Measurements from ENCODE around the gene MYOF. TPM values are rescaled to one million over a fixed set of nuclear protein-coding genes. Genes with fewer than 3 reads are reported as not detected.
A peak's percentile ranks its signal among the peaks of the same experiment; 100 is the strongest.
"Not testable (repeated sequence)": the region's sequence is repeated elsewhere in the genome, so short reads cannot be mapped to it uniquely, and the experiment has no call there.

The MYOF gene
- total and polyA plus RNA-seq, 2 donors (not counting 1 experiment from before 2014, with no cell fraction given): 298 to 314 TPM

DNA sequence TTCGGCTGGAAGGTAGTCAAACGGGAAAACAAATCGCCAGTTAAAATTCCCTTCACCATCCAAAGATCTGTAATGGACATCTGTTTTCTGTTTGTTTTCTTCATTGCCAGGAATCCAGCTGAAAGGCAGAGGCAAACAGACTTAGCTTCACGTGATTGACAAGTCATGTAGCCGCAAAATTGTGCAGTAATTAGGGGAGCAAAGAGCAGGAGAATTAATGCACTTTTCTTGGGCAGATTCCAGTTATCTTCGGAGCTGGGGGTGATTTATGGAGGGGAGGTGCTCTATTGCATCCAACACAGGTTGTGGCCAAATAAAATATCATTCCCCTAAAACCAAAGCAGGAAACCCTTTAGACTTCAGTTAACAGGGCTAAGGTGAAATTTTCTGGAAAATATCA is 162.2 kb downstream of the MYOF start:
- peaks cover 40% of the 10 kb centered on the region for H3K36me3 ChIP-seq (ENCODE audit: control insufficient read depth, insufficient read depth, low read length)
- H3K27ac ChIP-seq (ENCODE audit: insufficient read depth, low read length): no peak overlapping the region
- no peak overlapping the region for H3K4me2 ChIP-seq (ENCODE audit: extremely low read depth, insufficient read depth, low read length)
- H3K4me3 ChIP-seq (replicated peaks in 1 of 4; ENCODE audit: control extremely low read depth in 1 of 4, insufficient read depth in 1 of 4, low read depth in 3 of 4, low read length in 4 of 4): no peak overlapping the region
- no peaks in the 10 kb centered on the region for H4K20me1 ChIP-seq (ENCODE audit: control insufficient read depth, extremely low read depth, insufficient read depth, low read length)
- no peaks in the 10 kb centered on the region for H3K9me3 ChIP-seq (ENCODE audit: control insufficient read depth, insufficient read depth, low read depth, low read length)
- H2AFZ ChIP-seq (ENCODE audit: low read length): no peak overlapping the region
- no peaks in the 10 kb centered on the region for H3K79me2 ChIP-seq (ENCODE audit: control insufficient read depth, insufficient read depth, low read length)
- DNase-seq (ENCODE audit: low read depth in 2 of 2): no peak
- no peaks in the 10 kb centered on the region for H3K4me1 ChIP-seq (ENCODE audit: control insufficient read depth, extremely low read depth, insufficient read depth, low read length)
- H3K9ac ChIP-seq (ENCODE audit: insufficient read depth, low read length): no peak overlapping the region
- H3K27me3 ChIP-seq (ENCODE audit: control insufficient read depth, insufficient read depth, low read length): no peaks in the 10 kb centered on the region
- TF ChIP-seq, protein P1, sequence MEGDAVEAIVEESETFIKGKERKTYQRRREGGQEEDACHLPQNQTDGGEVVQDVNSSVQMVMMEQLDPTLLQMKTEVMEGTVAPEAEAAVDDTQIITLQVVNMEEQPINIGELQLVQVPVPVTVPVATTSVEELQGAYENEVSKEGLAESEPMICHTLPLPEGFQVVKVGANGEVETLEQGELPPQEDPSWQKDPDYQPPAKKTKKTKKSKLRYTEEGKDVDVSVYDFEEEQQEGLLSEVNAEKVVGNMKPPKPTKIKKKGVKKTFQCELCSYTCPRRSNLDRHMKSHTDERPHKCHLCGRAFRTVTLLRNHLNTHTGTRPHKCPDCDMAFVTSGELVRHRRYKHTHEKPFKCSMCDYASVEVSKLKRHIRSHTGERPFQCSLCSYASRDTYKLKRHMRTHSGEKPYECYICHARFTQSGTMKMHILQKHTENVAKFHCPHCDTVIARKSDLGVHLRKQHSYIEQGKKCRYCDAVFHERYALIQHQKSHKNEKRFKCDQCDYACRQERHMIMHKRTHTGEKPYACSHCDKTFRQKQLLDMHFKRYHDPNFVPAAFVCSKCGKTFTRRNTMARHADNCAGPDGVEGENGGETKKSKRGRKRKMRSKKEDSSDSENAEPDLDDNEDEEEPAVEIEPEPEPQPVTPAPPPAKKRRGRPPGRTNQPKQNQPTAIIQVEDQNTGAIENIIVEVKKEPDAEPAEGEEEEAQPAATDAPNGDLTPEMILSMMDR (conservative IDR thresholded peaks at IDR 0.05 in 1 of 2, IDR thresholded peaks at IDR 0.05 in 1 of 2; ENCODE audit: low read depth in 1 of 2, low read length in 2 of 2): no peak
- no peak for TF ChIP-seq EZH2 (IDR thresholded peaks at IDR 0.05; ENCODE audit: low read length, missing control alignments)

DNA sequence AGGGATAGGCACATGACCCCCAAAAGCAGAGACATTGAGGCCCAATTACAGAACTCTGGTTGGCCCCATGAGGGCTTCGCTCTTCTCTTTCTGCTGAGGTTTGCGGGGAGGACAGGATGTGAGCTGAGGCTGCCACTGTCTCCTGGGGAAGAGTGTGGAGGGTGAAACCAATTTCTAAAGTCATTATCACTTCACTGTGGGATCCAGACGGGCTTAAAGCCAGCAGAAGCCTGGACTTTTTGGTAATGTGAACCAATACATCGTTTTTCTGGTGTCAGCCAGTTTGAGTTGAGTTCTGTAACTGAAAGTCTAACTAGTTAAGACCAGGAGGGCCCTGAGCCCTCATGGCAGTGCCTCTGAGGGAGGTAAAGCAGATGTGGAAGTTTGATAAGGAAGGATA is 163.0 kb downstream of the MYOF start:
- Histone ChIP-seq H3K36me3 (ENCODE audit: control insufficient read depth, insufficient read depth, low read length) (peaks cover 41% of the 10 kb centered on the region), H3K4me2 (ENCODE audit: extremely low read depth, insufficient read depth, low read length) (no peak overlapping the region), H2AFZ (ENCODE audit: low read length) (no peak overlapping the region), H3K4me3 (replicated peaks in 1 of 4; ENCODE audit: control extremely low read depth in 1 of 4, insufficient read depth in 1 of 4, low read depth in 3 of 4, low read length in 4 of 4) (no peak overlapping the region), H3K79me2 (ENCODE audit: control insufficient read depth, insufficient read depth, low read length) (no peaks in the 10 kb centered on the region), H3K27ac (ENCODE audit: insufficient read depth, low read length) (no peak overlapping the region), H3K9me3 (ENCODE audit: control insufficient read depth, insufficient read depth, low read depth, low read length) (no peaks in the 10 kb centered on the region), H4K20me1 (ENCODE audit: control insufficient read depth, extremely low read depth, insufficient read depth, low read length) (no peaks in the 10 kb centered on the region), H3K9ac (ENCODE audit: insufficient read depth, low read length) (no peak overlapping the region), H3K27me3 (ENCODE audit: control insufficient read depth, insufficient read depth, low read length) (no peaks in the 10 kb centered on the region), H3K4me1 (ENCODE audit: control insufficient read depth, extremely low read depth, insufficient read depth, low read length) (no peaks in the 10 kb centered on the region)
- DNase-seq (ENCODE audit: low read depth in 2 of 2): no peak
- no peak for TF ChIP-seq EZH2 (IDR thresholded peaks at IDR 0.05; ENCODE audit: low read length, missing control alignments)
- TF ChIP-seq, protein P1 (conservative IDR thresholded peaks at IDR 0.05 in 1 of 2, IDR thresholded peaks at IDR 0.05 in 1 of 2; ENCODE audit: low read depth in 1 of 2, low read length in 2 of 2): no peak

DNA sequence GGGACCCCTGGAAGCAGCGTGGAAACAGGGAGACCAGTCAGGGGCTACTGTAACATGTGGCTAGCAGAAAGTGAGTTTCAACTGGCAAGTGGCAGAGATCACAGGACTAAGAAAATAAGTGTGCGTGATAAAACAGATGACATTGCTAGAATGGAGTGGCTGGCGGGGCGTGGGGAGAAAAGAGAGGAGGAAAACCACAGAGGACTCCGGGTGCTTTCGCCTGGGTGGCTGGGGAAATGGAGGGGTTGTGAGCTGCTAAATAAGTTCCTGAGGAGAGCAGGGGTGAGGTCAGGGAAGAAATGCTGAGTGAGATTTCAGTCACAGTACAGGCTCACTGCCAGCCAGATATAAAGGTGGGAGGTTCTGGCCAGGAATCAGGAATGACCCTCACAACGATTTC is 166.9 kb downstream of the MYOF start:
- Histone ChIP-seq H3K36me3 (ENCODE audit: control insufficient read depth, insufficient read depth, low read length) (peaks cover 41% of the 10 kb centered on the region), H3K4me3 (replicated peaks in 1 of 4; ENCODE audit: control extremely low read depth in 1 of 4, insufficient read depth in 1 of 4, low read depth in 3 of 4, low read length in 4 of 4) (no peak overlapping the region), H3K79me2 (ENCODE audit: control insufficient read depth, insufficient read depth, low read length) (no peaks in the 10 kb centered on the region), H3K4me2 (ENCODE audit: extremely low read depth, insufficient read depth, low read length) (no peak overlapping the region), H3K9me3 (ENCODE audit: control insufficient read depth, insufficient read depth, low read depth, low read length) (no peaks in the 10 kb centered on the region), H3K27ac (ENCODE audit: insufficient read depth, low read length) (no peak overlapping the region), H3K4me1 (ENCODE audit: control insufficient read depth, extremely low read depth, insufficient read depth, low read length) (no peaks in the 10 kb centered on the region), H2AFZ (ENCODE audit: low read length) (no peak overlapping the region), H3K9ac (ENCODE audit: insufficient read depth, low read length) (no peak overlapping the region), H3K27me3 (ENCODE audit: control insufficient read depth, insufficient read depth, low read length) (no peaks in the 10 kb centered on the region), H4K20me1 (ENCODE audit: control insufficient read depth, extremely low read depth, insufficient read depth, low read length) (no peaks in the 10 kb centered on the region)
- DNase-seq (ENCODE audit: low read depth in 2 of 2): peak in 1 of 2 donors; percentile 27
- TF ChIP-seq EZH2 (IDR thresholded peaks at IDR 0.05; ENCODE audit: low read length, missing control alignments): no peak
- TF ChIP-seq, protein P1 (conservative IDR thresholded peaks at IDR 0.05 in 1 of 2, IDR thresholded peaks at IDR 0.05 in 1 of 2; ENCODE audit: low read depth in 1 of 2, low read length in 2 of 2): no peak

DNA sequence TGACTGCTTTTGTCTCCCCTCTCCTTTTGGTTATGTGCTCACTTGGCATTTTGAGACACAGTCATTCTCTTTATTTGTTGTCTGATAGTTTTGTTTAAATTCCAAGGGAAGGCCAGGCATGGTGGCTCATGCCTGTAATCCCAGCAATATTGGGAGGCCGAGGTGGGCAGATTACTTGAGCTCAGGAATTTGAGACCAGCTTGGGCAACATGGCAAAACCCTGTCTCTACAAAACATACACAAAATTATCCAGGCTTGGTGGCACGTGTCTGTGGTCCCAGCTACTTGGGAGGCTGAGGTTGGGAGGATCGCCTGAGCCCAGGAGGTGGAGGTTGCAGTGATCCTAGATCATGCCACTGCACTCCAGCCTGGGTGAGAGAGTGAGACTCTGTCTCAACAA is 167.5 kb downstream of the MYOF start:
- not testable (repeated sequence) for DNase-seq (ENCODE audit: low read depth in 2 of 2); H3K9me3 ChIP-seq (ENCODE audit: control insufficient read depth, insufficient read depth, low read depth, low read length)
- H3K36me3 ChIP-seq (ENCODE audit: control insufficient read depth, insufficient read depth, low read length): peaks cover 40% of the 10 kb centered on the region

More for the DNA sequence above, 167.5 kb downstream of the MYOF start:
- not testable (repeated sequence) for H3K4me1 ChIP-seq (ENCODE audit: control insufficient read depth, extremely low read depth, insufficient read depth, low read length); H3K4me3 ChIP-seq (replicated peaks in 1 of 4; ENCODE audit: control extremely low read depth in 1 of 4, insufficient read depth in 1 of 4, low read depth in 3 of 4, low read length in 4 of 4); H3K79me2 ChIP-seq (ENCODE audit: control insufficient read depth, insufficient read depth, low read length); H3K4me2 ChIP-seq (ENCODE audit: extremely low read depth, insufficient read depth, low read length); H4K20me1 ChIP-seq (ENCODE audit: control insufficient read depth, extremely low read depth, insufficient read depth, low read length); H3K27ac ChIP-seq (ENCODE audit: insufficient read depth, low read length); H2AFZ ChIP-seq (ENCODE audit: low read length); H3K9ac ChIP-seq (ENCODE audit: insufficient read depth, low read length); H3K27me3 ChIP-seq (ENCODE audit: control insufficient read depth, insufficient read depth, low read length)
